Coronary artery (tissue), 2 donors: ENCODE data around the gene EFNA2.
"Not testable (repeated sequence)": the region's sequence is repeated elsewhere in the genome, so short reads cannot be mapped to it uniquely, and the experiment has no call there.

Experiments
- DNase-seq: peaks from one replicate; pipeline ENCODE4 v3.0.0-alpha.2; 2017; ENCODE audit warnings: low spot score
- H3K27ac ChIP-seq, 2 donors: fragments of 200-600 bp; sonication (generic); one replicate each; pipeline ENCODE4 v1.5.1; 2016 to 2019
- H3K4me3 ChIP-seq: fragments of 200-600 bp; sonication (generic); 2 replicates; pipeline ENCODE4 v1.5.1; 2016; ENCODE audit warnings: mild to moderate bottlenecking, moderate library complexity
- TF ChIP-seq, protein P1 (sequence below): fragments of 200-600 bp; sonication (generic); IDR thresholded peaks from one replicate; pipeline ENCODE4 v1.5.1; 2019; ENCODE audit warnings: antibody characterized with exemption

EFNA2 gene

DNA sequence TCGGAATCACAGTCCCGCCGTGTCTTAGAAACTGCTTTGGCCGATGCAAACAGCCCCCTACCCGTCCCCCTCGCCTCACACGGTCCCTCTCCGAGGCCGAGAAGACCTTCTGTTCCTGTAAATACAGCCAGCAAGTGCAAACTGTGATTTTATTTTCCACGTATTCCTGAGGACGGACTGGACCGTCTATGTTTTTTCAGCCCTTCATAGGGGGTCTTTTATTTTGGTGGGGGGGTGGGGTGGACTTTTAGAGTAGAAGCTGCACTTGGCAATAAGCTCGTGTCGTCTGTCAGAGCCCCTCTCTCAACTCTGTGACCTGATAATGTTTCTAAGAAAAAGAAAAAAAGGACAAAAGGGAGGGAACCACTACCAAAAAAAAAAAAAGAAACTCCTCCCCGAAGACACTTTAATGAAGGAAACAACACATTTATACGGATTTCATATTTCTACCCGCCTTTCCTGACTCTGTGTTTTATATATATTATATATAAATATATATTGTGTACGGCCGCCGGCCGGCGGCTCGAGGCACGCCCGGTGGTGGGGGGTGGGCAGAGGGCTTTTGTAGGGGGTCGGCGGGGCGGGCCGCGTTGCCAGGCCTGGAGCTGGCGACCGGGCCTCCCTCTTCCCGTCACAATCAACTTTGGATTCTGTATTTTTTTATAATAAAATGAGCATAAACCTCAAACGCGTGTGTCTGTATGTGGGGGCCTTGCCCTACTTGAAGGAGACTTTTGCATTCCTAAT lies 15.2 kb downstream of the EFNA2 start:
- TF ChIP-seq, protein P1, sequence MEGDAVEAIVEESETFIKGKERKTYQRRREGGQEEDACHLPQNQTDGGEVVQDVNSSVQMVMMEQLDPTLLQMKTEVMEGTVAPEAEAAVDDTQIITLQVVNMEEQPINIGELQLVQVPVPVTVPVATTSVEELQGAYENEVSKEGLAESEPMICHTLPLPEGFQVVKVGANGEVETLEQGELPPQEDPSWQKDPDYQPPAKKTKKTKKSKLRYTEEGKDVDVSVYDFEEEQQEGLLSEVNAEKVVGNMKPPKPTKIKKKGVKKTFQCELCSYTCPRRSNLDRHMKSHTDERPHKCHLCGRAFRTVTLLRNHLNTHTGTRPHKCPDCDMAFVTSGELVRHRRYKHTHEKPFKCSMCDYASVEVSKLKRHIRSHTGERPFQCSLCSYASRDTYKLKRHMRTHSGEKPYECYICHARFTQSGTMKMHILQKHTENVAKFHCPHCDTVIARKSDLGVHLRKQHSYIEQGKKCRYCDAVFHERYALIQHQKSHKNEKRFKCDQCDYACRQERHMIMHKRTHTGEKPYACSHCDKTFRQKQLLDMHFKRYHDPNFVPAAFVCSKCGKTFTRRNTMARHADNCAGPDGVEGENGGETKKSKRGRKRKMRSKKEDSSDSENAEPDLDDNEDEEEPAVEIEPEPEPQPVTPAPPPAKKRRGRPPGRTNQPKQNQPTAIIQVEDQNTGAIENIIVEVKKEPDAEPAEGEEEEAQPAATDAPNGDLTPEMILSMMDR, result no peak
- Histone ChIP-seq H3K4me3 (no peak overlapping the region), H3K27ac (no peak overlapping the region)
- no peak for DNase-seq

DNA sequence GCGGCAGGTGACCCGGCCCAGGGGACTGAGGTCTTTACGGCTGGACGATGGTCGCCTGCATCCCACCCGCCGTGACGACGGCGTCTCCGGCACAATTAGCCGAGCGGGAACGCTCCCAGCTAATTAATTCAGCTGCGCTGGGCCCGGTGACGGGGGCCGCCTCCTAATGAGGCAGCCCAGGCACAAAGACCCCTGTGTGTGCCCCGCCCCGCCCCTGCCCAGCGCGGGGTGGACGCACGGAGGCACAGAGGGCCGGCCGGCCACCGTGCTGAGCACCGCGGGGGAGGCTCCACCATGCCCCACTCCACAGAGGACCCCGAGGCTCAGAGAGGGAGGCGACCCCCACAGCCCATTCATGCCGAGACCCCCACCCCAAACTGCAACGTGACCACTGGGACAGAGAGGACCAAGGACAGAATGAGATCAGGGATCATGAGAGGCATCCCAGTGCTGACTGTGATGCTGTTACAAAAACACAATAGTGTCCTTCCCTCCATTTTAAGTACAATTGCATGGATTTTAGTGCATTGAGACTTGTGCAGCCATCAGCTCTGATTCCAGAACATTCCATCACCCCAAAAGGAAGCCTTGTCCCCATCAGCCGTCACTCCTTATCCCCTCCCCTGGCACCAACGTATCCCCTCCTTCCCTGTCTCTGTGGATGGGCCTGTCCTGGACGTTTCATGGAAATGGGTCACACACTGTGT lies 17.0 kb downstream of the EFNA2 start:
- TF ChIP-seq, protein P1, result no peak
- no peak for DNase-seq
- no peak overlapping the region for H3K4me3 ChIP-seq
- H3K27ac ChIP-seq, result no peak overlapping the region

DNA sequence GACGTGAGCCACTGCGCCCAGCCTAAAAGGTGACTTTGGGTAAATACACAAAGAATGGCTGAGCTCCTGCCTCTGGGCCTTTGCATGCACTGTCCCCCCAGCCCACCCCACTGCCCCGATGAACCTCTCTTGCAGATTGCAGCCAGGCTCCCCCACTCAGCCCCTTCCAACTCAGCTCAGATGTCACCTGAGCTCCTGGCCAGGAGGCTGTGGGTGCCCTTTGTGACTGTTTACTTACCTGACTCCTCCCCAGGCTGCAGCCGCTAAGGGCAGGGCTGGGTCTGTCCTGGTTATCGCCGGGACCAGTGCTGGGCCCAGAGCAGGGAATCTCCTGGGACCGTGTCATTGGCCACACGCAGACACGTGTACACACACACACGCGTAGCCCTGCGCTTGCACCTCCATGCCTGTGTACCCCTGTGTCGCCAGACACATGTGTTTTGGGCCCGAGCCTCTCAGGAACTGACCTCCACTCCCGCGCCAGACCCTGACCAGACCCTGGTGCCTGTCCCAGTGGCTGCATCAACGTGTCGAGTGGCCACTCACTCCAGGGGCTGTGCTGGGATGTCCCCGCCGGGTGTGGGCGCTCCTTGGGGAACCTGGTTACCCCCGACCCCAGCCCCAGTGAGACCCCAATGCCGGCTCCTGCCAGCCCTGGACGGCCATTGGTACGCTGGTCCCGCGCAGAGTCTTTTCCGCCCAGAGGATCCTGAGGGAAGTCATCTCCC lies 18.7 kb downstream of the EFNA2 start:
- Histone ChIP-seq H3K27ac (no peak overlapping the region), H3K4me3 (no peak overlapping the region)
- DNase-seq, result no peak
- TF ChIP-seq, protein P1, result no peak

DNA sequence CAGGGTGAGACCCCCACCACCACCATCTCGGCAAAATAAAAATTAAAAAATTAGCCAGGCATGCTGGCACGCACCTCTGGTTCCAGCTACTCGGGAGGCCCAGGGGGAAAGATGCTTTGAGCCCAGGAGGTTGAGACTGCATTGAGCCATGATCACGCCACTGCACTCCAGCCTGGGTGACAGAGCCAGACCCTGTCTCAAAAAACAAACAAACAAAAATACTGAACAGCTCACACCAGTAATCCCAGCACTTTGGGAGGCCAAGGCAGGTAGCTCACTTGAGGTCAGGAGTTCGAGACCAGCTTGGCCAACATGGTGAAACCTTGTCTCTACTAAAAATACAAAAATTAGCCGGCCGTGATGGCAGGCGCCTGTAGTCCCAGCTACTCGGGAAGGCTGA lies 19.7 kb downstream of the EFNA2 start:
- H3K27ac ChIP-seq, H3K4me3 ChIP-seq, DNase-seq: not testable (repeated sequence)

DNA sequence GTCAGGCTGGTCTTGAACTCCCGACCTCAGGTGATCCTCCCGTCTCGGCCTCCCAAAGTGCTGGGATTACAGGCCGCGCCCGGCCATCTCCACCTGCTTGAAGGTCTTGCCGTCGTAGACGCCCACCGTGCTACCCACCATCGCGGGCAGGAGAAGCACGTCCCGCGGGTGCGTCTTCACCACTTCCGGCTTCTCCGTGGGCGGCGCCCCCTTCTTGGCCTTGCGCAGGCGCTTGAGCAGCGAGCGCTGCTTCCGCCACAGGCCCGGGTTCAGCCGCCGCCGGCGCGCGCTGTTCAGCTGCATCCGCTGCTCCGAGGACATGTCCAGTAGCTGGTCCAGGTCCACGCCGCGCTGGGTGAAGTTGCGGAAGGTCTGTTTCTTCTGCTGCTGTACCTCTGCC lies 21.6 kb downstream of the EFNA2 start:
- TF ChIP-seq, protein P1, result no peak
- H3K27ac ChIP-seq, result no peak overlapping the region
- no peak overlapping the region for H3K4me3 ChIP-seq
- no peak for DNase-seq

DNA sequence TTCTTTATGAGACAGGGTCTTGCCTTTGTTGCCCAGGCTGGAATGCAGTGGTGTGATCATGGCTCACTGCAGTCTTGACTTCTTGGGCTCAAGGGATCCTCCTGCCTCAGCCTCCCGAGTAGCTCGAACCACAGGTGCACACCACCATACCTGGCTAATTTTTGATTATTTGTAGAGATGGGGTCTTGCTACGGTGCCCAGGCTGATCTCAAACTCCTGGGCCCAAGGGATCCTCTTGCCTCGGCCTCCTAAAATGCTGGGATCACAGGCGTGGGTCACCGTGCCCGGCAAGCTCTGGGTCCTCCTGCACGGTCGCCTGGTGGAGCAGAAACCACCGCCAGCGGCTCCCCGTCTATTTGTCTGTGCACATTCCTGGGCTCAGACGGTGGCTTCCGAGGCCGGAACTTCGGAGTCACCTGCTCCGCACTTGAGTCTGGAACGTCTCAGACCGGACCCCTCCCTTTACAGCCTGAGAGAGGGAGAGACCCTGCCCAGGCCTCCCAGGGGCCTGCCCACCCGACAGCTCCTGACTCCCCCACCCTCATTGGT lies 22.2 kb downstream of the EFNA2 start:
- Histone ChIP-seq H3K27ac (no peak overlapping the region), H3K4me3 (no peak overlapping the region)
- DNase-seq, result no peak
- TF ChIP-seq, protein P1, result no peak

DNA sequence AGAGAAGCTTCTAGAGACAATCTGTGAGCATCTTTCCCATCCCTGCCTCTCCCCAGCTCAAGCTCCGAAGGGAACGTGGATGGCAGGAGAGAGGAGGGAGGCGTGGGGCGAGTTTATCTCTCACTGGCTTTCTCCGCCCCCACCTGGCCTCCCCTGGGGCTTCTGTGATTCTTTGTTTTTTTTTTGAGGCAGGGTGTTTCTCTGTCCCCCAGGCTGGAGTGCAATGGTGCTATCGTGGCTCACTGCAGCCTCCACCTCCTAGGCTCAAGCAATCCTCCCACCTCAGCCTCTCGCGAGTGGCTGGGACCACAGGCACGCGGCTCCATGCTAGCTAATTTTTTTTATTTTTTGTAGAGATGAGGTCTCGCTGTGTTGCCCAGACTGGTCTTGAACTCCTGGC lies 23.0 kb downstream of the EFNA2 start:
- DNase-seq, result no peak
- TF ChIP-seq, protein P1, result no peak
- Histone ChIP-seq H3K4me3 (no peak overlapping the region), H3K27ac (no peak overlapping the region)
